HG03045 (cell line): ENCODE measurements around the gene ZNF619.
A peak's percentile ranks its signal among the peaks of the same experiment; 100 is the strongest.

ENCODE experiments used
- ATAC-seq: cut with Tn5 transposase; IDR thresholded peaks from one replicate; pipeline ENCODE4 v1.9.1; 2021; ENCODE audit warnings: mild to moderate bottlenecking, moderate library complexity; ENCODE audit not compliant: unreplicated experiment

The ZNF619 gene

DNA sequence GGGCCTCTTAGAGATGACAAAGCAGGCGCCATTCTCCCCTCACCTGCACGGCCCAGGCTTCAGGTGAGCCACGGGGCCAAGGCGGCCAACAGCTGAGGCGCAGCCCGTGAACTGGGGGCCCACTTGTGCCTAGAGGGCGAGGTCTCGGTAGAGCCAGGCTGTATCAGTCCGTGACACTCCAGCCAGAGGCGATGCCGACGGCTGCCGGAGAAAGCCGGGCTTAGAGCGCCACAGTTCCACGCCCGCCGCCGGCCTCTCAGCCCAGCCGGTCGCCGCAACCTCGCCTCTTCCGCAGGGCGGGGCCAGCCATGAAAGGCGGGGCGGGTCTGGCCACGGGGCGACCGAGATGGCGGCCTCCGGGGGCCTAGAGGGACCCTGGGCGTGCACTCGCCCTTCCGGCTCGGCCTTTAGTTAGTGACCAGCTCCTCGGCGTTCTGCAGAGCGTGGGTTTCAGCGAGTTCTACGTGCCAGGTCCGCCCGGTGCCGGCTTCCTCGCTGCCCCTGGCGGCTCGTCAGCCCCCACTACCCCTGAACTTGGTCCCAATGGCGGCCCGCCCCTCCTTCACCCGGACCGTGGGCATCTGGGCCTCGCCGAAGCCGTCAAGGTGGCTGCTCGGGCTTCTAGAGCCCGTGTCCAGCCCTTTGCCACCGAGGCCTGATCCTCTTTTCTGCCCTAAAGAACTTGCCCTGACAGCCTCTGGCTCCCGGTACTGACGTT, 47.8 kb downstream of the ZNF619 start, which contains the start of gene ZNF621:
Gene ZNF621, plus strand, starts transcription at position 393 of the 718 bp plus-strand sequence. CDS start 881 bp downstream, outside the sequence.
- ATAC-seq = peak; percentile 98

DNA sequence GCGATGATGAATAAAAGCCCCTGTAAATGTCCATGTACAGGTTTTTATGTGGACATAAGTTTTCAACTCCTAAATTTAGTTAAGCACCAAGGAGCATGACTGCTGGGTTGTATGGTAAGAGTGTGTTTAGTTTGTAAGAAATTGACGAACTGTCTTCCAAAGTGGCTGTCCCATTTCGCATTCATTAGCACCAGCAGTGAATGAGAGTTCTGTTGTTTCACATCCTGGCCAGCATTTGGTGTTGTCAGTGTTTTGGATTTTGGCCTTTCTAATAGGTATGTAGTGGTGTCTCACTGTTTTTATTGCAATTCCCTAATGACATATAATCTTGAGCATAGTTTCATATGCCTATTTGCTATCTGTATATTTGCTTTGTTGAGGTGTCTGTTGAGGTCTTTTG, 51.5 kb downstream of the ZNF619 start:
- ATAC-seq = no peak

DNA sequence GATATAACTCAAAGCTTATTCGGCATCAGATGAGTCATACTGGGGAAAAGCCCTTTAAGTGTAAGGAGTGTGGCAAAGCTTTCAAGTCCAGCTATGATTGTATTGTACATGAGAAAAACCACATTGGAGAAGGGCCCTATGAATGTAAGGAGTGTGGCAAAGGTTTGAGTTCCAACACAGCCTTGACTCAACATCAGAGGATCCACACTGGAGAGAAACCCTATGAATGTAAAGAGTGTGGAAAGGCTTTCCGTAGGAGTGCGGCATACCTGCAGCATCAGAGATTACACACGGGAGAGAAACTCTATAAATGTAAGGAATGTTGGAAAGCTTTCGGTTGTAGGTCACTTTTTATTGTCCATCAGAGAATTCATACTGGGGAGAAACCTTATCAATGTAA, 55.3 kb downstream of the ZNF619 start:
- ATAC-seq = no peak

DNA sequence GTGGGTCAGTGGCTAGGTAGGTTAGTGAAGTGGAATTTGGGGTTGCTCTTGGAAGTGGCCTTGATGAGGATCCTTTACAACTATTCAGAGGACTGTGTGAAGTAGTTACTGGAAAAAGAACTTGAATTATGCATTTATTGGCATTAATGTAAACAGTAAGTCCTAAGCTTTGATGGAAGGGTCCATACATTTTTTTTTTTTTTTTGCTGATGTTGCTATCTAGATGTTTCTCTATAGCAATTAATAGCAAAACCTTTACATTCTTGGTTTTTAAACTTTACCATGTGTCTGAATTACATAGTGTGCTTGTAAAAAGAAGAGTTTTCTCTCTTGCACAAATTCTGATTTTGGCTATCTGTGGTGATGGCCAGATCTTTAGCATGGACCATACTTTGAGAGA, 57.4 kb downstream of the ZNF619 start:
- no peak for ATAC-seq
